Myocyte (in vitro differentiated cells): ENCODE results near the gene GPR15LG. TPM values are rescaled to one million over a fixed set of nuclear protein-coding genes. Genes with fewer than 3 reads are reported as not detected.
"Not testable (repeated sequence)": the region's sequence is repeated elsewhere in the genome, so short reads cannot be mapped to it uniquely, and the experiment has no call there.

Source experiments
- DNase-seq: peaks from one replicate; pipeline ENCODE4 v3.0.0-alpha.2; 2012; ENCODE audit warnings: low read depth
- polyA plus RNA-seq: library from polyadenylated mRNA; unstranded; fragments of >200 nt; gene quantifications from one replicate; pipeline ENCODE4 v1.2.1, GENCODE V29; 2012; ENCODE audit warnings: missing spikeins
- total RNA-seq: library from RNA; depleted of rRNA; stranded (reverse); fragments of >200 nt; gene quantifications from 2 replicates; pipeline ENCODE4 v1.2.3, GENCODE V29; 2014

GPR15LG gene
- total RNA-seq, result not detected in 2 replicates
- not detected for polyA plus RNA-seq

DNA sequence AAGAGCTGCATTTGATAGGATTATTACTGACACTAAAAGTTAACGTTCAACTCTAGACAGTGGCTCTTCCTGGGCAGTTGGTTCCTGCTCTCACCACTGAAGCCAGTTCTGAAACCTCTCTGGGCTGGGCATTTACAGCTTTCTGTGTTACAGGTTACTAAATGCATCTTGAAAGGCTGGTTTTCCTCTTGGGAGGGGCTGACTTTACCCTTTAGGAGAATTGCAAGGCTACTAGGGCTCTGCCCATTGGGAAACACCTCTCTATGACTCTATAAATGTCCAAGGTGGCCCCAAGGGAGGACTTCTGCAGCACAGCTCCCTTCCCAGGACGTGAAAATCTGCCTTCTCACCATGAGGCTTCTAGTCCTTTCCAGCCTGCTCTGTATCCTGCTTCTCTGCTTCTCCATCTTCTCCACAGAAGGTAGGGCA, at the start of gene GPR15LG:
GPR15LG (plus strand) TSS at position 301 of the 429 bp plus-strand sequence; CDS start at position 352, 51 bp downstream.
- no peak for DNase-seq

GRCh38 chr10:84125910-84126784, 47.5 kb upstream of the GPR15LG start:
- DNase-seq, result not testable (repeated sequence)

DNA sequence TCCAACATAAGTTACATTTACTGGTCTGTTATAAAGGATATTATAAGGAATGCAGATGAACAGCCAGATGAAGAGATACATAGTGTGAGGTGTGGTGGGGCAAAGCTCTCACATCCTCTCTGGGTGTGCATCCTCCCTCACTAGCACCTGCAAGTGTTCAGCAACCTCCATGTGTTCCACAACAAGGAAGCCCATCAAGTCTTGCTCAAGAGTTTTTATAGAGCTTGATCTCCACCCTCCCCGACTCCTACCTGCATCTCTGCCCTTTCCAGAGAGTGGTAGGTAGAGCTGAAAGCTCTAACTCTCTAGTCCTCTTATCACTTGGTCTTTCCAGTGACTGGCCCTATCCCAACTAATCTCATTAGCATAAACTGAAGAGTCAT, 46.8 kb upstream of the GPR15LG start:
- no peak for DNase-seq

DNA sequence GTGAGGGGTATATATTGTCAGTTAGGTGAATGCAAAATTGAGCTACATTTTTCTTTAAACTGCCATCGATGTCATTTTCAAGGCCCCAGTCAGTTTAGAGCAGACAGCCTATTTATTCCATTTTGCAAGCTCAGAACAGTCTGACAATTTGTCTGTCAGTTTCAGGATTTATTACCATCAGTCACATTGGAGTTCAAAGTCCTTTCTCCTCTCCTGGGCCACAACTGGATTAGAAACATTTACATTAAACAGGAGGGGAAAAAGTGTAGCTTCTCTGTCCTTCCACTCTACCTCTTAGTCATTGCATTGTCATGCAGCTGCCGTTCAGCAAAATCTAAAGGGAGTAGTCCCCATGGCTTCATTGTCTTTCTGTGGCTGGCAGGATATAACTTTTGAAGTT, 37.8 kb upstream of the GPR15LG start:
- DNase-seq, result no peak

- no peak for DNase-seq
These were observed 35.8 kb upstream of the GPR15LG start for GRCh38 chr10:84137811-84138210.

DNA sequence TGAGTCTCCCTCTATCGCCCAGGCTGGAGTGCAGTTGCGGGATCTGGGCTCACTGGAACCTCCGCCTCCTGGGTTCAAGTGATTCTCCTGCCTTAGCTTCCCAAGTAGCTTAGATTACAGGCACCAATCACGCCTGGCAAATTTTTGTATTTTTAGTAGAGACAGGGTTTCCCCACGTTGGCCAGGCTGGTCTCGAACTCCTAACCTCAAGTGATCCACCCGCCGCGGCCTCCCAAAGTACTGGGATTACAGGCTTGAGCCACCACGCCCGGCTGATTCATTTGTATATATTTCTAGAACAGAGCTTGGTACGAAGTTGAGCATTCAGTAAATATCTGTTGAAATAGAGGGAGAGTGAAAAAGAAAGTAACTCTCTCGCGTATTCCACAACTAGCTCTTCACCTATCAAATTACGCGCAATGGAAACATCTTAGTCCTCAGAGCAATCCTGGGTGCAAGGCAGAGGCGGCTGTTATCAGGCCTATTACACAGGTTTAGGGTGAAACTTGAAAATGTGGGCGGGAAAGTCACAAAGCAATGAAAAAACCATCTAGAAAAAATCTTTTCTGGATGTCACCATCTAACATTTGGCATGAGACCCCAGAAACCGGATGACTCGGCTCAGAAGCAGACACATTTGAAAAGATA, 35.0 kb upstream of the GPR15LG start:
- no peak for DNase-seq

GRCh38 chr10:84139126-84140035, 34.2 kb upstream of the GPR15LG start, which contains the start of gene GHITM:
Gene GHITM (plus strand): TSS chr10:84139509. CDS start chr10:84141501, 1,992 bp downstream.
- DNase-seq, result peak; percentile 99

DNA sequence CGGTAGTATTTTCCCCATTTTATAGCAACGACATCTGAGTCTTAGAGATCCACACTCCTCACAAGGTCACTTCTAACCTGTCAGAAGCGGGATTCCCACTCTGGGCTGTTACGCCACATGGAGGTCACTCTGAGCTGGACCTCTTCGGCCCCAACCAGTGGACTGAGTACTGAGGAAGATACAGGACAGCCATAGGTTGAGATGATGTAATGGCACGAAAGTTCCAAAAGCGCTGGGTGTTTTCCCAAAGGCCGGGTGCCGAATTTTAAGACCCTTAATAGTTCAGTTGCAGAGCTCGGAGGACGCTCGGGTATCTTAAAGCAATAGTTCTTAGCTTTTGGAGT, 33.6 kb upstream of the GPR15LG start:
- DNase-seq, result peak; percentile 12

DNA sequence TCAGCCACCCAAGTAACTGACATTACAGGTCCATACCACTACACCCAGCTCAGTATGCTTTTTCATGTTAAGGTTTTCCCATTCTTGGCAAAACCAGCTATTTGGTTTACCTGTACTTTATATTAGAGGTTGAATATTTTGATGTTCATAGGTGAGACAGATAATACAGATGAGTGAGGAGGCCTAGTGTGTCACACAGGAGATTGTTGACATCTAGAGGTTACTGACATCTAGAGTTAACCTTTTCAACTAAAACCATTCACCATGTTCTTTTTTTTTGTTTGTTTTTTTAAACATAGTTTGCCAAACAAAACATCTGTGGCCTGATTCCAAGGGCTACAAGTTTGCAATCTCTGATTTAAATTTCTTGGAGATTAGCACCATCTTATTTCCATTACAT, 26.3 kb upstream of the GPR15LG start:
- no peak for DNase-seq

DNA sequence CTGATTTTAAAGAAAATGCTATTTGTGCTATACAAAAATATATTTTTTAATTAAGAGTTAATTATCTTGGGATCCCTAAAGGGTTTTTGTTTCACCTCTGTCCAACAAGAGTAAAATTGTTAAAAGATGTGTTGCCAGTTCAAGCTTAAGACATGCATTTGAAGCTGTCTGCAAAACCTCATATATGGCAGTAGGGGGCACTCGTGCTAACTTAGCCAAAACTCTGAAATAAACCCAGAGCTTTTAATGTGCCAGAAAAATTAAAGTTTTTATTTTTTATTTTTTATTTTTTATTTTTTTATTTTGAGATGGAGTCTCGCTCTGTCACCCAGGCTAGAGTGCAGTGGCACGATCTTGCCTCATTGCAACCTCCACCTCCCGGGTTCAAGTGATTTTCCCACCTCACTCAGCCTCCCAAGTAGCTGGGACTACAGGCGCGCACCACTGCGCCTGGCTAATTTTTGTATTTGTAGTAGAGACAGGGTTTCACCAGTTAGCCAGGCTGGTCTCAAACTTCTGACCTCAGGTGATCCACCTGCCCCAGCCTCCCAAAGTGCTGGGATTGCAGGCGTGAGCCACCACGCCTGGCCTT, 25.5 kb upstream of the GPR15LG start:
- DNase-seq, result peak; percentile 35

GRCh38 chr10:84149854-84150253, 23.7 kb upstream of the GPR15LG start:
- DNase-seq, result no peak

DNA sequence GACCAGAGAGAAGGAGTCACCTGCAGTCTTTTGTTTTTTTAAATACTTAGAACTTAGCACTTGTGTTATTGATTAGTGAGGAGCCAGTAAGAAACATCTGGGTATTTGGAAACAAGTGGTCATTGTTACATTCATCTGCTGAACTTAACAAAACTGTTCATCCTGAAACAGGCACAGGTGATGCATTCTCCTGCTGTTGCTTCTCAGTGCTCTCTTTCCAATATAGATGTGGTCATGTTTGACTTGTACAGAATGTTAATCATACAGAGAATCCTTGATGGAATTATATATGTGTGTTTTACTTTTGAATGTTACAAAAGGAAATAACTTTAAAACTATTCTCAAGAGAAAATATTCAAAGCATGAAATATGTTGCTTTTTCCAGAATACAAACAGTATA, 20.8 kb upstream of the GPR15LG start:
- DNase-seq, result no peak

GRCh38 chr10:84155521-84155920, 18.1 kb upstream of the GPR15LG start:
- DNase-seq, result no peak

DNA sequence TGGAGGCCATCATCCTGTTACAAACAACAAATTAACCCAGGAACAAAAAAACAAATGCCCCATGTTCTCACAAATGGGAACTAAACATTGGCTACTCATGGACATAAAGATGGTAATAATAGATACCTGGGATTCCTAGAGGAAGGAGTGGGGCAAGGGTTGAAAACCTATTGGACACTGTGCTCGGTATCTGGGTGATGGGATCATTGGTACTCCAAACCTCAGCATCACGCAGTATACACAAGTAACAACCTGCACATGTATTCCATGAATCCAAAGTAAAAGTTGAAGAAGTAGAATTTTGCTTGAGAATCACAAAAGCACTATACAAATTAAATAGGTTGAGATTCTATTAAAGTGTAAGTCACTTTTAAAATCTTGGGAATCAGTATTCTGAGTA, 17.6 kb upstream of the GPR15LG start:
- DNase-seq, result no peak

DNA sequence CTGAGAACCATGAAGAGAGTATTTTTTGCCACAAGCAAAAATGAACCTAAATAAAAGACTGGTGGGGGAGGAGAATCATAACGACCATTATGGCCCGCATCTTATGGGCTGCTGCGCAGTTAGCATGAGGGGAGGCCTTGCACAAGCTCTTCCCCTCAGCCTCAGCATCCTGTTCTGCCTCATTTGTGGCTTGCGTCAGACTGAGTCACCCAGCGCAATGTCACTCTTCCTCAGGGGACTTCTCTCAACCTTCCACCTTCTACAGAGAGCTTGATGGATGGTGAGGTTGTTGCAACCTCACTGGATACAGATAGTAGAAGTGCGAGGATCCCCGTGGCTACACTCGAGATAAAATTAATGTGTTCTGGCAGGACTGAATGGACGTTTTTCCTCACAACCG, 16.8 kb upstream of the GPR15LG start:
- no peak for DNase-seq

DNA sequence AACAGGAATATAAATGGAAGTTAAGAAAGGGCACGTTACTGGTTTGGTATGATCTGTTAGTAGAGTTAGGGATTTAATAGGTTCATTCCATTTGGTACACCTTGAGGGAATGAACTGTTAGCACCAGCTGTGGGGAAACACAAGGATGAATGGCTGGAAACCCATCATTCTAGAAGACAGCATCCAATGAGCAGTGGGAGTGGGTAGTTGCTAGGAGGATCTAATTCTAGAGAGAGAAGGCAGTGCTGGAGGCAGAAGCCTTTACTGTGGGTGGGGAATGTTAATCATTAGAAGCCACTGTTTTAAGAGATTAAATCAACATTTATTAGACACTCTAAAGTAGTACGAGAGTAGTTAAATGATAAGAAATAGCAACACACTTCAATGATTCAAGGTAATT, 15.5 kb upstream of the GPR15LG start:
- no peak for DNase-seq

DNA sequence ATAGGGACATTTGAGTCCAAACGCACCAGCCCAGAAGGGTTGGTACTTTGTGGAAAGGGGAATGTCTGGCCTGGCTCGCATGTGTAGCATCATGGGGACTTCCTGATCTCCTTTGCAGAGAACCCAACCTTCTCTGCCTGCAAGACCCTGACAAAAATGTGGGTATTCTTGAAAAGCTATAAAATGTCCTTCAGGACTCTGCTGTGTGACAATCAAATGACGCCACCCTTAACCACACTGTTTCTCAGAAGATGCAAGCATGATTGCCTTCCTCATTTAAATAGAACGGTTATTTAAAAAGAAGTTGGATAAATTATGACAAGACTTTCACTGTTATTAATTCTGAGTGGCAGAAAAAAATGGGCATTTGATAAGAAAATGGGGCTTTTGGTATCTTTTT, 15.1 kb upstream of the GPR15LG start:
- DNase-seq, result no peak

- DNase-seq, result no peak
These were observed 14.4 kb upstream of the GPR15LG start for GRCh38 chr10:84159076-84159685.

DNA sequence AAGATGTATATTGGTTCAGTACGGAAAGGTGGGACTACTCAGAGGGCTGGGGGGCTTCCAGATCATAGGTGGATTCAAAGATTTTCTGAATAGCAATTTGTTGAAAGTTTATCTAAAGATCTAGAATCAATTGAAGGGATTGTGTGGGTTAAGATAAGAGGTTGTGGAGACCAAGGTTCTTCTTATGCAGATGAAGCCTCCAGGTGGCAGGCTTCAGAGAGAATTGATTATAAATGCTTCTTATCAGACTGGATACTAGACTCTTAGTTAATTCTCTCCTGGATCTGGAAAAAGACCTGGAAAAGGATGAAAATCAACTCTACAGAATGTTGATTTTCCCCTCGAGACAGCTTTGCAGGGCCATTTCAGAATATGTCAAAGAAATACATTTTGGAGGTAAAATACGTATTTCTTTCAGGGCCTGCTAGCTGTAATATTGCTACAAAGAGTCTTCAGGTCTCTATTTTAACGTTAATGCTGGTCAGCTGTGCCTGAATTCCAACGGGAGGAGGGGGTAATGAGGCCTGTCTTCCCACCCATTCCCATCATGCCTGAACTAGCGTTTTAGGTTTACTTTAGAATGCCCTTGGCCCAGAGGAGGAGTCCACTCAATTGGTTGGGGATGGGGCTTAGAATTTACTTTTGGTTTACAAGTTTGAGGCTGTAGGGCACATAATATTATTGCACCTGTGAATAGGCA, 12.8 kb upstream of the GPR15LG start:
- DNase-seq, result no peak

DNA sequence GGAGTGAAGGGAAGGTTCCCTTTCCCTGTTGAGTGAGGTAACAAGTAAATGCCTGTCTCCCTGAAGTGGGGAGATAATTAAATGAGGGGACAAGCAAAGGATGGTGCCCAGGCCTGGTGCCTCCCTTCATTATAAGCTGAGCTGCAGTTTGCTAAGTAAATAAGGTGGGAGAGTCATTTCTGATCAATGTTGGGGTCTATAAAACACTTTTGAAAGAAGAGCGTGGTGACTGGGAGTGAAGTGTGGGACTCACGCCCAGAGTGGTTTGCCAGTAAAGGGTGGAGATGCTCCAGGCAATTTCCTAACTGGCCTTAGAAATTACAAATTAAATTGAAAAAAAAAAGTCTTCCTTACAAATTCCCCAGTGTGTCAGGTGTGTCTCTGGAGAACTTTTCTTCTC, 9.6 kb upstream of the GPR15LG start:
- no peak for DNase-seq
